Ishikawa (cell line): ENCODE data around the gene CDH23.

ENCODE experiments used
- CEBPB ChIP-seq: IDR thresholded peaks from 2 replicates; pipeline ENCODE4 v1.6.1; 2012
- CREB1 ChIP-seq: IDR thresholded peaks from 2 replicates; pipeline ENCODE4 v1.6.1; 2012; ENCODE audit warnings: low read depth
- EGR1 ChIP-seq: IDR thresholded peaks from 2 replicates; pipeline ENCODE4 v1.6.1; 2012
- EP300 ChIP-seq: IDR thresholded peaks from 2 replicates; pipeline ENCODE4 v1.6.1; 2012; ENCODE audit warnings: borderline replicate concordance
- FOXM1 ChIP-seq: IDR thresholded peaks from 2 replicates; pipeline ENCODE4 v1.6.1; 2012; ENCODE audit warnings: low read depth, borderline replicate concordance
- NFIC ChIP-seq: IDR thresholded peaks from 2 replicates; pipeline ENCODE4 v1.6.1; 2012
- RAD21 ChIP-seq: IDR thresholded peaks from 2 replicates; pipeline ENCODE4 v1.6.1; 2012; ENCODE audit warnings: low read depth
- TAF1 ChIP-seq: IDR thresholded peaks from 2 replicates; pipeline ENCODE4 v1.6.1; 2012; ENCODE audit warnings: low read depth, mild to moderate bottlenecking
- TCF12 ChIP-seq: IDR thresholded peaks from 2 replicates; pipeline ENCODE4 v1.6.1; 2012; ENCODE audit warnings: low read depth
- TEAD4 ChIP-seq: IDR thresholded peaks from 2 replicates; pipeline ENCODE4 v1.6.1; 2012
- USF1 ChIP-seq: IDR thresholded peaks from 2 replicates; pipeline ENCODE4 v1.6.1; 2012
- YY1 ChIP-seq: IDR thresholded peaks from 2 replicates; pipeline ENCODE4 v1.6.1; 2012; ENCODE audit warnings: low read depth
- ZBTB7A ChIP-seq: IDR thresholded peaks from 2 replicates; pipeline ENCODE4 v1.6.1; 2012; ENCODE audit warnings: low read depth
- TF ChIP-seq, protein P1 (sequence below): IDR thresholded peaks from 2 replicates; pipeline ENCODE4 v1.6.1; 2012
- TF ChIP-seq, protein P2 (sequence below): IDR thresholded peaks from 2 replicates; pipeline ENCODE4 v1.6.1; 2012; ENCODE audit warnings: low read depth, mild to moderate bottlenecking

Gene CDH23

DNA sequence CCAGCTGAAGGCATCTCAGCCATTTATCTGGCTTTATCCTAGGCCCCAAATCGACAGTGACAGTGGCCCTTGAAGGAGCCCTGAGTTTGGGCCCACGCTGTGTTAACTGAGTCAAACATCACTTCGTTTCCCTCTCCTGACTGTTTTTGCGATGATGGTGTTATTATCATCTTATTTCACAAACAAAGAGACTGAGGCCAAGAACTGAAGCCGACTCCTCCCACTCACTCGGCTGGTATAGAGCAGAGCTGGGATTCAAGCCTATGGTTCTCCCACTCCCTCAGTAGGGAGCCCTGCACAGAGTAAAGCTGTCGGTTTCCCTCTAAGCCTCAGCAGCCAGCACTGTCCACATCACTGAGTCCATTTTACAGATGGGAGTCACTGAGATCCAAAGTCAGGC is 141.0 kb downstream of the CDH23 start:
- TF ChIP-seq NFIC: no peak
- no peak for TF ChIP-seq TCF12
- no peak for TF ChIP-seq TAF1
- no peak for TF ChIP-seq EGR1
- TF ChIP-seq, protein P1, sequence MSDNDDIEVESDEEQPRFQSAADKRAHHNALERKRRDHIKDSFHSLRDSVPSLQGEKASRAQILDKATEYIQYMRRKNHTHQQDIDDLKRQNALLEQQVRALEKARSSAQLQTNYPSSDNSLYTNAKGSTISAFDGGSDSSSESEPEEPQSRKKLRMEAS: no peak
- TF ChIP-seq TEAD4: no peak
- TF ChIP-seq FOXM1: no peak
- TF ChIP-seq CREB1: no peak
- no peak for TF ChIP-seq EP300
- no peak for TF ChIP-seq CEBPB
- TF ChIP-seq RAD21: no peak
- TF ChIP-seq YY1: no peak
- TF ChIP-seq ZBTB7A: no peak
- TF ChIP-seq, protein P2, sequence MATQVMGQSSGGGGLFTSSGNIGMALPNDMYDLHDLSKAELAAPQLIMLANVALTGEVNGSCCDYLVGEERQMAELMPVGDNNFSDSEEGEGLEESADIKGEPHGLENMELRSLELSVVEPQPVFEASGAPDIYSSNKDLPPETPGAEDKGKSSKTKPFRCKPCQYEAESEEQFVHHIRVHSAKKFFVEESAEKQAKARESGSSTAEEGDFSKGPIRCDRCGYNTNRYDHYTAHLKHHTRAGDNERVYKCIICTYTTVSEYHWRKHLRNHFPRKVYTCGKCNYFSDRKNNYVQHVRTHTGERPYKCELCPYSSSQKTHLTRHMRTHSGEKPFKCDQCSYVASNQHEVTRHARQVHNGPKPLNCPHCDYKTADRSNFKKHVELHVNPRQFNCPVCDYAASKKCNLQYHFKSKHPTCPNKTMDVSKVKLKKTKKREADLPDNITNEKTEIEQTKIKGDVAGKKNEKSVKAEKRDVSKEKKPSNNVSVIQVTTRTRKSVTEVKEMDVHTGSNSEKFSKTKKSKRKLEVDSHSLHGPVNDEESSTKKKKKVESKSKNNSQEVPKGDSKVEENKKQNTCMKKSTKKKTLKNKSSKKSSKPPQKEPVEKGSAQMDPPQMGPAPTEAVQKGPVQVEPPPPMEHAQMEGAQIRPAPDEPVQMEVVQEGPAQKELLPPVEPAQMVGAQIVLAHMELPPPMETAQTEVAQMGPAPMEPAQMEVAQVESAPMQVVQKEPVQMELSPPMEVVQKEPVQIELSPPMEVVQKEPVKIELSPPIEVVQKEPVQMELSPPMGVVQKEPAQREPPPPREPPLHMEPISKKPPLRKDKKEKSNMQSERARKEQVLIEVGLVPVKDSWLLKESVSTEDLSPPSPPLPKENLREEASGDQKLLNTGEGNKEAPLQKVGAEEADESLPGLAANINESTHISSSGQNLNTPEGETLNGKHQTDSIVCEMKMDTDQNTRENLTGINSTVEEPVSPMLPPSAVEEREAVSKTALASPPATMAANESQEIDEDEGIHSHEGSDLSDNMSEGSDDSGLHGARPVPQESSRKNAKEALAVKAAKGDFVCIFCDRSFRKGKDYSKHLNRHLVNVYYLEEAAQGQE: no peak
- TF ChIP-seq USF1: no peak

DNA sequence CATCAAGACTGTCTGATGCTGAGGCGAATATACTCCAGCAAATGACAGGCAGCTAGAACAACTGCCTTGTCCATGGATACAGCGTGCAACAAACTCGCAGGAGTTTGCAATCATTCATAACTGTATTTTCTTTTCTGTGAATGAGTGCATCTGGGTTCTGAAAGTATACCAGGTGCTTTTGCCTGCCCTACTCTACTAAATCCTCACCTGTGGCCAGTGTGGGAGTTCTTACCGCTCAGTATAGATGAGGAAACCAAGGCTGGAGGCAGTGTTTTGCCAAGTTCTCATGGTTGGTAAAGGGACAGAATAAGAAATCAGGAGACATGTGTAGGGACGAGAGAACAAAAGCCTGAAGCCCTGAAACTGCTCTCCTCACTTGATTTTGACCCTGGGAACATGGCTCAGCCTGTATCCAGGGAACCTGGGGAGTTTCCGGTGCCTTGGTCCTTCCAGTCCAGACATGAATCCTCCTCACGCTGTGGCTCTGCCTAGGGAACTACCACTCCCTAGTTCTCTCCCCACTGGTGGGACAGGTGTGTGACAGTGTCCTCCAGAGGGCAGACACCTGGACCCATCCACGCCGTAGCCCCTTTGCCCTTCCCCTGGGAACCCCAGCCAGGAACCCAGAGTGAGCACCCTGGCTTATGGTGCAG is 142.0 kb downstream of the CDH23 start:
- TF ChIP-seq TEAD4 (no peak), USF1 (no peak), EP300 (no peak), CEBPB (no peak), TAF1 (no peak), NFIC (no peak), RAD21 (no peak), ZBTB7A (no peak), FOXM1 (no peak)
- TF ChIP-seq, protein P2: no peak
- TF ChIP-seq, protein P1: no peak

GRCh38 chr10:71539442-71540118 is 142.9 kb downstream of the CDH23 start:
- TF ChIP-seq ZBTB7A: no peak
- TF ChIP-seq NFIC: no peak
- TF ChIP-seq FOXM1: no peak

GRCh38 chr10:71542478-71542877 is 145.8 kb downstream of the CDH23 start:
- TF ChIP-seq, protein P2: no peak
- no peak for TF ChIP-seq NFIC

DNA sequence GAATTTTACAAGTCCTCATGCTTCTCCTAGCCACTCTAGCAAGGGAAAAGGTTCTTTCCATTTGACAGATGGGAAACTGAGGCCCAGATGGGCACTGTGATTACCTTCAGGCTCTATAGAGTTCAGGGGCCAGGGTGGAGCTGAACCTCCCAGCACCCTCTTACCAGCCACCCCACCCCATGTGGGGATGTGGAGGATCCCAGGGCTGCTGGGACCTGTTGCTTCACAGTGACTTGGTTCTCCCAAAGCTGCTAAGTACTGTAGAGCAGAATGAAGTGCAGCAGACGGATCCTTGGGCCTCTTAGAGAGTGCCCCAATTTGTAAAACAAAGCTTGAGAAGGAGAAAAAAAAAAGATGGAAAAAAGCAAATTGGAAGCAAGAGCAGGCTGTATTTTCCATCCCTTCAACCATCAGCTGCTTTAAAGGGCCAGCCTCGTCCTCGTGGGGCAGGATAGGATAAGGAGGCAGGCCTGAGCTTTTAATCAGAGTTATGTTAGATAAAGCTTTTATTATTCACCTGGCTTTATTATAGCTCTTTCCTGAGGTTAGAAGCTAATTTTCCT is 147.0 kb downstream of the CDH23 start:
- TF ChIP-seq, protein P1: no peak
- TF ChIP-seq, protein P2: no peak
- no peak for TF ChIP-seq ZBTB7A
- TF ChIP-seq TCF12: no peak
- no peak for TF ChIP-seq CREB1
- no peak for TF ChIP-seq EGR1
- TF ChIP-seq USF1: no peak
- TF ChIP-seq NFIC: no peak
- no peak for TF ChIP-seq TAF1
